GM23248 (cell line): ENCODE measurements around the gene TRAK1. TPM values are rescaled to one million over a fixed set of nuclear protein-coding genes. Genes with fewer than 3 reads are reported as not detected.

ENCODE experiments used
- DNase-seq: peaks from one replicate; pipeline ENCODE4 v3.0.0-alpha.2; 2015
- H2AFZ ChIP-seq: fragments of 200-600 bp; sonication (generic); 2 replicates; pipeline ENCODE4 v1.6.1; 2016; ENCODE audit warnings: antibody characterized with exemption
- H3F3A ChIP-seq: fragments of 200-600 bp; sonication (generic); 2 replicates; pipeline ENCODE4 v1.6.1; 2016; ENCODE audit warnings: mild to moderate bottlenecking, antibody characterized with exemption, mixed run types; ENCODE audit not compliant: insufficient read depth
- H3K27ac ChIP-seq: fragments of 200-600 bp; sonication (generic); 2 replicates; pipeline ENCODE4 v1.5.1; 2016; ENCODE audit warnings: mild to moderate bottlenecking
- H3K27me3 ChIP-seq: fragments of 200-600 bp; sonication (generic); replicated peaks from 2 replicates; pipeline ENCODE4 v1.6.1; 2016; ENCODE audit warnings: mild to moderate bottlenecking; ENCODE audit not compliant: insufficient read depth
- H3K36me3 ChIP-seq: fragments of 200-600 bp; sonication (generic); 2 replicates; pipeline ENCODE4 v1.6.1; 2016; ENCODE audit warnings: low read depth, mild to moderate bottlenecking
- H3K4me1 ChIP-seq: fragments of 200-600 bp; sonication (generic); 2 replicates; pipeline ENCODE4 v1.6.1; 2016; ENCODE audit warnings: mild to moderate bottlenecking; ENCODE audit not compliant: insufficient read depth
- H3K4me2 ChIP-seq: fragments of 200-600 bp; sonication (generic); one replicate; pipeline ENCODE4 v1.6.1; 2016; ENCODE audit warnings: mild to moderate bottlenecking; ENCODE audit not compliant: unreplicated experiment
- H3K4me3 ChIP-seq: fragments of 200-600 bp; sonication (generic); 2 replicates; pipeline ENCODE4 v1.5.1; 2016; ENCODE audit warnings: mild to moderate bottlenecking
- H3K79me2 ChIP-seq: fragments of 200-600 bp; sonication (generic); 2 replicates; pipeline ENCODE4 v1.6.1; 2016; ENCODE audit warnings: mild to moderate bottlenecking; ENCODE audit not compliant: insufficient read depth
- H3K9ac ChIP-seq: fragments of 200-600 bp; sonication (generic); 2 replicates; pipeline ENCODE4 v1.6.1; 2016; ENCODE audit warnings: mild to moderate bottlenecking
- H3K9me2 ChIP-seq: fragments of 200-600 bp; sonication (generic); 2 replicates; pipeline ENCODE4 v1.6.1; 2016; ENCODE audit warnings: mixed run types, mild to moderate bottlenecking, moderate library complexity; ENCODE audit not compliant: insufficient read depth
- H3K9me3 ChIP-seq: fragments of 200-600 bp; sonication (generic); one replicate; pipeline ENCODE4 v1.6.1; 2017; ENCODE audit warnings: low read depth
- H4K20me1 ChIP-seq: fragments of 200-600 bp; sonication (generic); 2 replicates; pipeline ENCODE4 v1.6.0; 2016; ENCODE audit not compliant: insufficient read depth
- EZH2 ChIP-seq: fragments of 200-600 bp; sonication (generic); IDR thresholded peaks from 2 replicates; pipeline ENCODE4 v1.6.1; 2018; ENCODE audit warnings: antibody characterized with exemption, mild to moderate bottlenecking; ENCODE audit not compliant: insufficient read depth, poor library complexity, severe bottlenecking
- EZH2phosphoT487 ChIP-seq: fragments of 200-600 bp; sonication (generic); IDR thresholded peaks from 2 replicates; pipeline ENCODE4 v1.6.1; 2018; ENCODE audit warnings: antibody characterized with exemption, moderate library complexity, mild to moderate bottlenecking, low read depth; ENCODE audit not compliant: insufficient read depth
- WGBS, 2 experiments: methylation state at CpG; one replicate each; pipeline ENCODE4 v1.1.6; 2015 to 2017; ENCODE audit warnings: low lambda C conversion rate in 2 of 2, low coverage in 1 of 2; ENCODE audit errors: missing lambda C conversion rate in 2 of 2; 5-methylcytosine and 5-hydroxymethylcytosine counted together
- in situ Hi-C: fragments of 300-500 bp; cut with MboI; formaldehyde crosslinking; loops from 2 replicates; pipeline ENCODE4 v1.15.0; 2020
- polyA plus RNA-seq: library from polyadenylated mRNA; unstranded; fragments of >200 nt; fragmentation: Nextera tagmentation; extraction: Ambion mirVana; gene quantifications from 2 replicates; pipeline ENCODE4 v1.2.1, GENCODE V29; 2016
- total RNA-seq: library from RNA; depleted of rRNA; stranded (reverse); fragments of >200 nt; shearing (Covaris generic); gene quantifications from 2 replicates; pipeline ENCODE4 v1.2.3, GENCODE V29; 2014

TRAK1 gene
- total and polyA plus RNA-seq, 2 experiments from 2014 or later: 13.6 to 51.0 TPM

DNA sequence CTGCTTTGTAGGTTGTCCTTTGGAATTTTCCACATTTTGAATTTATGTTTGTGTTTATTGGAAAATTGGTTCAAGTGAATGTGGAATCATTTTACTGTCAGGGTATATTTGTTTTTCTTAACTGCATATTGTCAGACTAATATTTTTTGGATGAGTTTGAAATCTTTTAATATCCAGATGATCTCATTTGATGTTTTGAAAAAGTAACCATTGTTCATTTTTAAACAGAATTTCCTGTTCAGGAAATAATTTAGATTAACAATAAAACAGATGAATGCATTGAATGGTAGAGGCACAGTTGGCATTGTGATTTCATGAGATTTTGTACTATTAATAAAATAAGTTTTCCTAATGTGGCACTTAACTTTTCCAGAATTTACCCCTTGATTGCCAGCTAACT is 15.5 kb downstream of the TRAK1 start:
- Histone ChIP-seq H3K4me2 (no peak overlapping the region), H3K9me3 (no peaks in the 10 kb centered on the region), H3K4me1 (peaks cover 6% of the 10 kb centered on the region), H3K9me2 (no peaks in the 10 kb centered on the region), H3K27ac (no peak overlapping the region), H3K9ac (no peak overlapping the region), H3F3A (peaks cover 17% of the 10 kb centered on the region), H2AFZ (no peak overlapping the region), H3K4me3 (no peak overlapping the region), H4K20me1 (peaks cover 4% of the 10 kb centered on the region; the same call in 1 of the 2 replicates), H3K36me3 (peaks cover 6% of the 10 kb centered on the region), H3K79me2 (peaks cover 86% of the 10 kb centered on the region), H3K27me3 (no peaks in the 10 kb centered on the region)
- TF ChIP-seq EZH2phosphoT487 (no peak), EZH2 (no peak)
- no peak for DNase-seq
- in situ Hi-C loops: loop anchor here (10.0 kb wide), 1 partner anchor 202 kb away; no protein-coding TSS in a partner anchor

GRCh38 chr3:42110631-42111030 is 19.5 kb downstream of the TRAK1 start:
- WGBS, 2 experiments: 94 to 100% methylated on average over 3 of the region's 3 CpGs
- no peak for DNase-seq
- Histone ChIP-seq H3K4me1 (peaks cover 1% of the 10 kb centered on the region), H3K4me2 (no peak overlapping the region), H4K20me1 (peaks cover 4% of the 10 kb centered on the region; the same call in 1 of the 2 replicates), H3K9ac (no peak overlapping the region), H3K9me2 (no peaks in the 10 kb centered on the region), H3K9me3 (no peaks in the 10 kb centered on the region), H3F3A (no peaks in the 10 kb centered on the region), H3K27me3 (no peaks in the 10 kb centered on the region), H3K79me2 (peaks cover 86% of the 10 kb centered on the region), H3K4me3 (no peak overlapping the region), H2AFZ (no peak overlapping the region), H3K27ac (no peak overlapping the region), H3K36me3 (no peaks in the 10 kb centered on the region; the same call in 1 of the 2 replicates)
- in situ Hi-C loops: loop anchor here (5.0 kb wide), 1 partner anchor 77 kb away; no protein-coding TSS in a partner anchor
- no peak for TF ChIP-seq EZH2phosphoT487
- TF ChIP-seq EZH2: no peak

DNA sequence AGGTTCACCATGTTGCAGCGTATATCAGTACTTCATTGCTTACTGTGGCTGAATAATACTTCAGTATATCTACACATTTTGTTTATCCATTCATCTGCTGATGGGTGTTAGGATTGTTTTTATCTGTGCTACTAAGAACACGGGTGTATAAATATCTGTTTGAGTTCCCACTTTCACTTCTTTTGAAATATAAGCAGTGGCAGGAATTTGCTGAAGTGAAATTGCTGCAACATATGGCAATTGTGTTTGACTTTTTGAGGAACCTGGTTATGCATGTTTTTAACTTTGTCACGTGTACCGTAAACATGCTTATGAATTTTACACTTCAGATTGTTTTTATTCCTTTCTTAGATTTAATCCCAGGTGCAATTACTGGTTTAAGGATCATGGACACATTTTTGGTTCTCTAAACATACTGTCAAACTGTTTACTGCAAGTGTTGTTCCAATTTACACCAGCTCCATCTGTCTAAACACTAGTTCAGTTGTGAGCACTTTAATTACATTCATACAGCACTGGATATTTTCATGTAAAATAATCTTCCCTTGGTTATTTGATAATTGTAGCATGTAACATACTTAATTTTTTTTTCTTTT is 23.1 kb downstream of the TRAK1 start:
- no peak overlapping the region for H3K9ac ChIP-seq
- peaks cover 4% of the 10 kb centered on the region; the same call in 1 of the 2 replicates for H4K20me1 ChIP-seq
- H3K36me3 ChIP-seq: no peaks in the 10 kb centered on the region; the same call in 1 of the 2 replicates
- H3K9me3 ChIP-seq: no peaks in the 10 kb centered on the region
- H3K79me2 ChIP-seq: peaks cover 86% of the 10 kb centered on the region
- no peak overlapping the region for H3K4me2 ChIP-seq
- no peak overlapping the region for H2AFZ ChIP-seq
- no peak overlapping the region for H3K4me3 ChIP-seq
- in situ Hi-C loops: loop anchor here (5.0 kb wide), 1 partner anchor 73 kb away; no protein-coding TSS in a partner anchor
- H3K4me1 ChIP-seq: peaks cover 21% of the 10 kb centered on the region
- no peak for DNase-seq
- TF ChIP-seq EZH2 (no peak), EZH2phosphoT487 (no peak)
- H3K27me3 ChIP-seq: no peaks in the 10 kb centered on the region
- peaks cover 28% of the 10 kb centered on the region for H3F3A ChIP-seq
- H3K27ac ChIP-seq: no peak overlapping the region
- 87 to 89% methylated on average over 4 of the region's 4 CpGs for WGBS, 2 experiments
- H3K9me2 ChIP-seq: no peaks in the 10 kb centered on the region

DNA sequence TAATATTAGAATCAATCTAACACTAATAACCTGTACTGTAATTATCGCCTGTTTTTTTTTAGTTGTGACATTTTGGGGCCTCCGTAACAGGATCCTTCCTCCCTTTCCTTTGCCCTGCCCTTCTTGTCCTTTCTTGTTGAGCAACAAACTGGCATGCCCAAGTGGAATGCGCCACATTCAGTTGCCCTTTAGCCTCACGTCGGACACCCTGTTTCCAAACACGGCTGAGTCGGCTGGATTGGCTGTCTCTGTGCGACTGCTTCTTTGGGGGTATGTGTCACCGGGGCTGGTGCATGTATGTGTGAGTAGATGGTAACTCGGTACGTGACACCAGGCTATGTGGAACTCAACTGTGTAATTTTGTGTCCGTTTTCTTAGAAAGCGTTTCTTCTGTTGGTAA is 24.1 kb downstream of the TRAK1 start:
- DNase-seq: no peak
- in situ Hi-C loops: no loop called here

More for the DNA sequence above, 24.1 kb downstream of the TRAK1 start:
- Histone ChIP-seq H3K9me3 (no peaks in the 10 kb centered on the region), H3K27me3 (no peaks in the 10 kb centered on the region), H3F3A (peaks cover 29% of the 10 kb centered on the region), H3K9me2 (no peaks in the 10 kb centered on the region), H3K9ac (no peak overlapping the region), H3K4me1 (peaks cover 21% of the 10 kb centered on the region), H2AFZ (no peak overlapping the region), H3K4me3 (no peak overlapping the region), H3K4me2 (no peak overlapping the region), H3K27ac (no peak overlapping the region), H3K79me2 (peaks cover 86% of the 10 kb centered on the region), H3K36me3 (no peaks in the 10 kb centered on the region; the same call in 1 of the 2 replicates), H4K20me1 (peaks cover 4% of the 10 kb centered on the region; the same call in 1 of the 2 replicates)
- no peak for TF ChIP-seq EZH2
- TF ChIP-seq EZH2phosphoT487: no peak
- WGBS, 2 experiments: 91 to 93% methylated on average over 13 of the region's 13 CpGs
